ENCODE measurements around the gene LONP1. TPM values are rescaled to one million over a fixed set of nuclear protein-coding genes. Genes with fewer than 3 reads are reported as not detected.

The LONP1 gene
- polyA plus RNA-seq, 1 experiment: 77.4 TPM

GRCh38 chr19:5676105-5676771 is 43.7 kb downstream of the LONP1 start:
- no peak overlapping the region for H3K4me3 ChIP-seq (ENCODE audit: low read depth, low read length)
- CTCF ChIA-PET: interaction anchor here (1.9 to 2.8 kb wide), 2 partner anchors 11 to 14 kb away, joined by 6 to 11 read pairs; partner anchors contain the start of gene RPL36
- H3K36me3 ChIP-seq (ENCODE audit: control insufficient read depth, insufficient read depth, low read length): peaks cover 7% of the 10 kb centered on the region
- DNase-seq (ENCODE audit: low read depth): no peak
- POLR2A ChIA-PET: no interaction called here
- TF ChIP-seq CTCF (IDR thresholded peaks at IDR 0.05; ENCODE audit: insufficient read depth, low read depth, low read length): no peak
- H3K27me3 ChIP-seq (ENCODE audit: control insufficient read depth, insufficient read depth, low read length): no peaks in the 10 kb centered on the region

GRCh38 chr19:5674714-5675113 is 45.2 kb downstream of the LONP1 start:
- no peak for TF ChIP-seq CTCF (IDR thresholded peaks at IDR 0.05; ENCODE audit: insufficient read depth, low read depth, low read length)
- POLR2A ChIA-PET: no interaction called here
- H3K36me3 ChIP-seq (ENCODE audit: control insufficient read depth, insufficient read depth, low read length): peaks cover 8% of the 10 kb centered on the region
- no peaks in the 10 kb centered on the region for H3K27me3 ChIP-seq (ENCODE audit: control insufficient read depth, insufficient read depth, low read length)
- CTCF ChIA-PET: interaction anchor here (1.9 to 2.8 kb wide), 2 partner anchors 13 to 16 kb away, joined by 6 to 11 read pairs; partner anchors contain the start of gene RPL36
- no peak for DNase-seq (ENCODE audit: low read depth)
- H3K4me3 ChIP-seq (ENCODE audit: low read depth, low read length): no peak overlapping the region

- peaks cover 16% of the 10 kb centered on the region for H3K36me3 ChIP-seq (ENCODE audit: control insufficient read depth, insufficient read depth, low read length)
- no peak overlapping the region for H3K4me3 ChIP-seq (ENCODE audit: low read depth, low read length)
- no peak for DNase-seq (ENCODE audit: low read depth)
- CTCF ChIA-PET: no interaction called here
- POLR2A ChIA-PET: no interaction called here
- H3K27me3 ChIP-seq (ENCODE audit: control insufficient read depth, insufficient read depth, low read length): no peaks in the 10 kb centered on the region
- no peak for TF ChIP-seq CTCF (IDR thresholded peaks at IDR 0.05; ENCODE audit: insufficient read depth, low read depth, low read length)
Measured at GRCh38 chr19:5673752-5674151, 46.2 kb downstream of the LONP1 start.

GRCh38 chr19:5672708-5673459 is 47.1 kb downstream of the LONP1 start:
- no peak for DNase-seq (ENCODE audit: low read depth)
- Histone ChIP-seq H3K27me3 (ENCODE audit: control insufficient read depth, insufficient read depth, low read length) (no peaks in the 10 kb centered on the region), H3K36me3 (ENCODE audit: control insufficient read depth, insufficient read depth, low read length) (peaks cover 15% of the 10 kb centered on the region), H3K4me3 (ENCODE audit: low read depth, low read length) (no peak overlapping the region)
- TF ChIP-seq CTCF (IDR thresholded peaks at IDR 0.05; ENCODE audit: insufficient read depth, low read depth, low read length): no peak
- POLR2A ChIA-PET: no interaction called here
- CTCF ChIA-PET: no interaction called here

GRCh38 chr19:5671600-5671999 is 48.3 kb downstream of the LONP1 start:
- POLR2A ChIA-PET: no interaction called here
- DNase-seq (ENCODE audit: low read depth): no peak
- Histone ChIP-seq H3K27me3 (ENCODE audit: control insufficient read depth, insufficient read depth, low read length) (no peaks in the 10 kb centered on the region), H3K36me3 (ENCODE audit: control insufficient read depth, insufficient read depth, low read length) (peaks cover 25% of the 10 kb centered on the region), H3K4me3 (ENCODE audit: low read depth, low read length) (no peak overlapping the region)
- CTCF ChIA-PET: interaction anchor here (1.5 kb wide), 1 partner anchor 8 kb away, joined by 6 read pairs; no protein-coding TSS in a partner anchor
- no peak for TF ChIP-seq CTCF (IDR thresholded peaks at IDR 0.05; ENCODE audit: insufficient read depth, low read depth, low read length)

Data from BJ (cell line).